Hepatocyte (in vitro differentiated cells): ENCODE measurements around the gene KCNN3. TPM values are rescaled to one million over a fixed set of nuclear protein-coding genes. Genes with fewer than 3 reads are reported as not detected.
A peak's percentile ranks its signal among the peaks of the same experiment; 100 is the strongest.

Experiments used
- DNase-seq: peaks from one replicate; pipeline ENCODE4 v3.0.0-alpha.2; 2016; ENCODE audit warnings: low spot score
- H2AFZ ChIP-seq: fragments of 200-600 bp; sonication (generic); 2 replicates; pipeline ENCODE4 v1.6.0; 2016; ENCODE audit warnings: antibody characterized with exemption, mild to moderate bottlenecking
- H3K27ac ChIP-seq: fragments of 200-600 bp; sonication (generic); 2 replicates; pipeline ENCODE4 v1.5.1; 2016; ENCODE audit warnings: mild to moderate bottlenecking
- H3K27me3 ChIP-seq: fragments of 200-600 bp; sonication (generic); 2 replicates; pipeline ENCODE4 v1.6.1; 2016
- H3K36me3 ChIP-seq: fragments of 200-600 bp; sonication (generic); replicated peaks from 2 replicates; pipeline ENCODE4 v1.5.1; 2016; ENCODE audit warnings: low read depth; ENCODE audit not compliant: insufficient read depth
- H3K4me1 ChIP-seq: fragments of 200-600 bp; sonication (generic); 2 replicates; pipeline ENCODE4 v1.5.1; 2016; ENCODE audit warnings: mild to moderate bottlenecking, moderate library complexity; ENCODE audit not compliant: insufficient read depth
- H3K4me2 ChIP-seq: fragments of 200-600 bp; sonication (generic); 2 replicates; pipeline ENCODE4 v1.6.0; 2016
- H3K4me3 ChIP-seq: fragments of 200-600 bp; sonication (generic); 2 replicates; pipeline ENCODE4 v1.5.1; 2016; ENCODE audit warnings: mild to moderate bottlenecking
- H3K79me2 ChIP-seq: fragments of 200-600 bp; sonication (generic); 2 replicates; pipeline ENCODE4 v1.6.0; 2017; ENCODE audit warnings: mild to moderate bottlenecking
- H3K9me2 ChIP-seq: fragments of 200-600 bp; sonication (generic); replicated peaks from 2 replicates; pipeline ENCODE4 v1.6.0; 2017; ENCODE audit warnings: mild to moderate bottlenecking; ENCODE audit not compliant: insufficient read depth
- H3K9me3 ChIP-seq: fragments of 200-600 bp; sonication (generic); 2 replicates; pipeline ENCODE4 v1.5.1; 2016; ENCODE audit warnings: low read depth, mild to moderate bottlenecking
- H4K20me1 ChIP-seq: fragments of 200-600 bp; sonication (generic); 2 replicates; pipeline ENCODE4 v1.6.0; 2016; ENCODE audit warnings: mild to moderate bottlenecking; ENCODE audit not compliant: insufficient read depth, poor library complexity, severe bottlenecking
- CTCF ChIP-seq: fragments of 200-600 bp; sonication (generic); IDR thresholded peaks from 2 replicates; pipeline ENCODE4 v1.5.1; 2016; ENCODE audit warnings: antibody characterized with exemption, mild to moderate bottlenecking; ENCODE audit not compliant: poor library complexity
- EZH2 ChIP-seq: fragments of 200-600 bp; sonication (generic); IDR thresholded peaks from 2 replicates; pipeline ENCODE4 v1.6.1; 2016; ENCODE audit warnings: antibody characterized with exemption, mild to moderate bottlenecking, borderline replicate concordance
- EZH2phosphoT487 ChIP-seq: fragments of 200-600 bp; sonication (generic); IDR thresholded peaks from one replicate; pipeline ENCODE4 v1.6.1; 2018; ENCODE audit warnings: antibody characterized with exemption, mild to moderate bottlenecking, low read depth, moderate library complexity; ENCODE audit not compliant: unreplicated experiment, severe bottlenecking
- WGBS: methylation state at CpG from one replicate; pipeline ENCODE4 v1.1.6; 2016; ENCODE audit warnings: low lambda C conversion rate; ENCODE audit errors: missing lambda C conversion rate; 5-methylcytosine and 5-hydroxymethylcytosine counted together
- polyA plus RNA-seq: library from polyadenylated mRNA; unstranded; fragments of >200 nt; fragmentation: Nextera tagmentation; extraction: Ambion mirVana; gene quantifications from 2 replicates; pipeline ENCODE4 v1.2.1, GENCODE V29; 2016
- total RNA-seq: library from RNA; depleted of rRNA; stranded (reverse); fragments of >200 nt; gene quantifications from 2 replicates; pipeline ENCODE4 v1.2.3, GENCODE V29; 2014

Gene KCNN3
- total and polyA plus RNA-seq, 2 experiments from 2014 or later = 0.56 to 0.67 TPM

GRCh38 chr1:154749078-154749760 is 120.9 kb downstream of the KCNN3 start:
- H3K79me2 ChIP-seq = no peaks in the 10 kb centered on the region
- H3K9me3 ChIP-seq = no peaks in the 10 kb centered on the region
- no peaks in the 10 kb centered on the region for H3K9me2 ChIP-seq
- H3K27ac ChIP-seq = no peak overlapping the region
- no peak overlapping the region for H3K4me2 ChIP-seq
- no peak for TF ChIP-seq EZH2phosphoT487
- TF ChIP-seq EZH2 = no peak
- no peak for TF ChIP-seq CTCF
- H3K4me1 ChIP-seq = peaks cover 9% of the 10 kb centered on the region
- no peaks in the 10 kb centered on the region for H3K36me3 ChIP-seq
- no peak overlapping the region for H2AFZ ChIP-seq
- no peak for DNase-seq
- no peaks in the 10 kb centered on the region for H4K20me1 ChIP-seq
- H3K4me3 ChIP-seq = no peak overlapping the region
- peaks cover 5% of the 10 kb centered on the region for H3K27me3 ChIP-seq
- WGBS = 73% methylated on average over 8 of the region's 8 CpGs

- Histone ChIP-seq H4K20me1 (no peaks in the 10 kb centered on the region), H3K79me2 (no peaks in the 10 kb centered on the region), H3K4me1 (peaks cover 9% of the 10 kb centered on the region), H3K9me3 (no peaks in the 10 kb centered on the region), H3K4me2 (peak overlapping the region; percentile 46), H3K9me2 (no peaks in the 10 kb centered on the region), H3K27me3 (peaks cover 5% of the 10 kb centered on the region), H3K4me3 (no peak overlapping the region), H2AFZ (no peak overlapping the region), H3K36me3 (no peaks in the 10 kb centered on the region), H3K27ac (no peak overlapping the region)
- TF ChIP-seq EZH2phosphoT487 = no peak
- TF ChIP-seq CTCF = no peak
- TF ChIP-seq EZH2 = no peak
- 61% methylated on average over 2 of the region's 2 CpGs for WGBS
- DNase-seq = no peak
These were observed 121.7 kb downstream of the KCNN3 start for GRCh38 chr1:154748405-154748775.

- Histone ChIP-seq H3K36me3 (no peaks in the 10 kb centered on the region), H3K4me3 (no peak overlapping the region), H3K9me3 (no peaks in the 10 kb centered on the region), H3K4me1 (peaks cover 9% of the 10 kb centered on the region), H2AFZ (no peak overlapping the region), H3K9me2 (no peaks in the 10 kb centered on the region), H3K4me2 (peak overlapping the region; percentile 46), H4K20me1 (no peaks in the 10 kb centered on the region), H3K79me2 (no peaks in the 10 kb centered on the region), H3K27me3 (peaks cover 5% of the 10 kb centered on the region), H3K27ac (peak overlapping the region; percentile 46)
- TF ChIP-seq CTCF = no peak
- no peak for TF ChIP-seq EZH2
- no peak for TF ChIP-seq EZH2phosphoT487
- peak; percentile 48 for DNase-seq
- WGBS = 38% methylated on average over 20 of the region's 20 CpGs
These were observed 122.2 kb downstream of the KCNN3 start for GRCh38 chr1:154747740-154748404.
